ENCODE data around the gene HSF4.

The HSF4 gene

DNA sequence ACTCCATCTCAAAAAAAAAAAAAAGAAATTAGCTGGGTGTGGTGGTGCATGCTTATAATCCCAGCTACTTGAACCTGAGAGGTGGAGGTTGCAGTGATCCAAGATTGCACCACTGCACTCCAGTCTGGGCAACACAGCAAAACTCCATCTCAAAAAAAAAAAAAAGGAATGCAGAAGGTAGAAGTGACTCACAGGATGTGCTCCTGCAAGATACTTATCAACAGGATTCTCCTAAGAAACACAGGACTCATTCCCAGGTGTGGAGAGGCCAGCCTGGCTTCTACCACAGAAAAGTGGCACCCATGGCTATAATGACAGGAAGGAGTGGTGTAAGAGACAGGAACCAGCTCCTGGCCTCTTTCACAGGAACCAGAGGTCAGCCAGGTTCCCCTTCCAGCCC lies 48.2 kb downstream of the HSF4 start:
- in situ Hi-C loops (cut with MboI; ENCODE audit: low sequenced_read_pairs): no loop called here
- no peak for DNase-seq (ENCODE audit: low spot score in 2 of 2)
- Histone ChIP-seq H3K36me3 (replicated peaks) (no peaks in the 10 kb centered on the region), H3K4me3 (no peak overlapping the region), H3K27me3 (ENCODE audit: low read depth) (no peaks in the 10 kb centered on the region), H3K9me3 (no peaks in the 10 kb centered on the region), H3K4me1 (no peaks in the 10 kb centered on the region)

DNA sequence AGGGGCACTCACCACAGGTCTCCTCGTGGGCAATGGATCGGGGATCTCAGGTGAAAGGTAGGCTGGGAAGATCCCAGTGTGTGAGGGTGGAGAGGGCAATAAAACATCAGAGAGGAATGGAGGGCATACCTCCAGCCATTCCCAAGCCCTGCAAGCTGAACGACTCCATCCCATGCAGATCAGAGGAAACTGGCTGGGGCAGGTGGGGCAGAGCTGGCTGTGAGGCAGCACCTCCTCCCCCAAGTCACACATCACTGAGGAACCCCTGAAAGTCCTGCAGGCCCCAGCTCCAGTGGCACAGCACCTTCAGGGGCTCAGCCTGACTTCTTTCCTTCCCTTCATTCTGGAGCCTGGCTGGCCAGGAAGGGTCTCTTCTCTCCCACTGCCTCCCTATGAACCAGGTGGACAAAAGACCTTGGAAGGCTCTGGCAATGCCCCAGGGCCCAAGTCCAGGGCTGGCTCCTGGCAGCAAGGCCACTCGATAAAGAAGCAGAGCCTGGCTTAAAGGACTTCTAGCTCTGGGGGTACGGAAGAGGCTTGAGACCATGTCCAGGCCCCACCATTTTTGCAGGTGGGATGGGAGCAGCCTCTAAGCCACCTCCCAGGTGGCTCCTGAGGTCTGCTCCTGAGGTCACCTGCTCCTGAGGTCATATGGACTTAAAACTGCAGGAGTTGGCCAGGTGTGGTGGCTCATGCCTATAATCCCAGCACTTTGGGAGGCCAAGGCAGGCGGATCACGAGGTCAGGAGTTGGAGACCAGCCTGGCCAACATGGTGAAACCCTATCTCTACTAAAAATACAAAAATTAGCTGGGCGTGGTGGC lies 48.9 kb downstream of the HSF4 start:
- DNase-seq (ENCODE audit: low spot score in 2 of 2): no peak
- in situ Hi-C loops (cut with MboI; ENCODE audit: low sequenced_read_pairs): no loop called here
- Histone ChIP-seq H3K4me3 (no peak overlapping the region), H3K27me3 (ENCODE audit: low read depth) (no peaks in the 10 kb centered on the region), H3K9me3 (no peaks in the 10 kb centered on the region), H3K4me1 (no peaks in the 10 kb centered on the region), H3K36me3 (replicated peaks) (no peaks in the 10 kb centered on the region)

DNA sequence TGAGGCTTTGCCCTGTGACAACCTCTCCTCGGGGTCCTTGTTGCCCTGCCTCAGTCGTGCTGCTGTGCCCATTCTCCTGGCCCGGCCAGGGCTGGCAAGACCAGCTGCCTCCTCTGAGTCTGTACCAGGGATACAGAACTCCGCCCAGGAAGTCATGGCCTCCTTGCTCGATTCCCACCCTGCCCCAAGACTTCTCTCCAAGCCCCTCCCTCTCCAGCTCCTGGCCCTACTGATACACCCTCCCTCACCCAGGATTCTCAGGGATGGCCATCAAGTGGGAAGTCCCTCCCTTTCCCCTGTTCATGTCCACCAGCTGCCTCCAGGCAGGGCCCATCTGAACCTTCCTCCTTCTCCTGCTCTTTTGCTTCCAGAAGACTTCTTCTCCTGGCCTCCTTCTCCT lies 51.2 kb downstream of the HSF4 start:
- Histone ChIP-seq H3K4me1 (no peaks in the 10 kb centered on the region), H3K9me3 (no peaks in the 10 kb centered on the region; the same call in 1 of the 2 replicates), H3K36me3 (replicated peaks) (no peaks in the 10 kb centered on the region), H3K27me3 (ENCODE audit: low read depth) (no peaks in the 10 kb centered on the region), H3K4me3 (no peak overlapping the region)
- in situ Hi-C loops (cut with MboI; ENCODE audit: low sequenced_read_pairs): no loop called here
- DNase-seq (ENCODE audit: low spot score in 2 of 2): no peak

DNA sequence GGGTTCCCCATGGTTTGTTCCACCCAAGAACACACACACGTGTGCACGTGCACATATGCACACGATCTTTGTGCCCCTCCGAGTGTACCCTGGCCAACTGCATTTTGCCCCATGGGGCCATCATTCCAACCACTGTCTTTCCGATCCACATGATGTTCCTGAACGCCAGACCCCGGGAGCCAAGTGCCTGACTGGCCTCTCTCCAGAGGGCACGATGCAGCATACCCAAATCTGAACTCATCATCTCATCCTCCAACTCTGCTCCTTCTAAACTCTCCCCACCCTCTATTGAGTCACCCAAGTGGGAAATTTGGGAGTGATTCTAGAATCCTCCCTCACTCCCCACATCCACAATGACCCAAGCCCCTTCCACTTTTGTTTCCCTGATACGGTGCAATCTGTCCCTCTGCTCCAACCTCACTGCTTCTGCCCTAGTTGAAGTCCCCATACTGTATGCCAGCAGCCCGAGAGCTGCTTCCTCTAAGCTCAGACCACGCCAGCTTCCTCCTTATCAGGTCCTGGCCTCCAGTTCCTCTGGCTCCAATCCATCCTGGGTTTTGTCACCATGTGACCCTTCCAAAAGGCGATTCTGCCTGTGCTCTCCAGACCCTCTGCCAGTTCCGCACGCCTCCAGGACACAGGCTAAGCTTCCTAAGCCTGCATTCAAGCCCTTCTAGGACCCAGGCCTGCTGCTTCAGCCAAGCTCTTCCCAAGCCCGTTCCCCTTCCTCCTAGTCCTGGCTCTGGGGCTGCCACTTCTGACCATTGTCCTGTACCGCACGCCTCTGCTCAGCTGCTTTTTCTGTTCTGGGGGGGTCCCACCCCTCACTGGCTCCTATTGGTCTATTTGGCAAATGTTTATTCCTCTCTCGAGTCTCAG lies 52.3 kb downstream of the HSF4 start:
- H3K9me3 ChIP-seq: no peaks in the 10 kb centered on the region; the same call in 1 of the 2 replicates
- H3K36me3 ChIP-seq (replicated peaks): no peaks in the 10 kb centered on the region
- no peaks in the 10 kb centered on the region for H3K4me1 ChIP-seq
- H3K4me3 ChIP-seq: no peak overlapping the region
- no peak for DNase-seq (ENCODE audit: low spot score in 2 of 2)
- in situ Hi-C loops (cut with MboI; ENCODE audit: low sequenced_read_pairs): no loop called here
- no peaks in the 10 kb centered on the region for H3K27me3 ChIP-seq (ENCODE audit: low read depth)
